Measurements from ENCODE around the gene DNAJC5. TPM values are rescaled to one million over a fixed set of nuclear protein-coding genes. Genes with fewer than 3 reads are reported as not detected.

DNAJC5 gene
- total and polyA plus RNA-seq, 9 donors = 11.1 to 32.8 (median 26.5) TPM

GRCh38 chr20:63932606-63933160 is 37.8 kb downstream of the DNAJC5 start:
- intact Hi-C loops (cut with DNase I) = no loop called here
- no peaks in the 10 kb centered on the region for H3K9me3 ChIP-seq
- 90 to 91% (median 90%) methylated on average over 17 of the region's 17 CpGs for WGBS, 3 donors
- no peak overlapping the region for H3K27ac ChIP-seq
- H3K36me3 ChIP-seq = no peaks in the 10 kb centered on the region
- no peaks in the 10 kb centered on the region for H3K4me1 ChIP-seq (ENCODE audit: insufficient read depth)
- H3K27me3 ChIP-seq = no peaks in the 10 kb centered on the region
- TF ChIP-seq CTCF (IDR thresholded peaks at IDR 0.05) (no peak), EP300 (IDR thresholded peaks at IDR 0.05) (no peak), POLR2A (IDR thresholded peaks at IDR 0.05) (no peak)
- H3K4me3 ChIP-seq = no peak overlapping the region
- no peak for DNase-seq

- Histone ChIP-seq H3K9me3 (no peaks in the 10 kb centered on the region), H3K27ac (no peak overlapping the region), H3K27me3 (no peaks in the 10 kb centered on the region), H3K4me3 (no peak overlapping the region), H3K4me1 (ENCODE audit: insufficient read depth) (no peaks in the 10 kb centered on the region), H3K36me3 (no peaks in the 10 kb centered on the region)
- no peak for DNase-seq
- intact Hi-C loops (cut with DNase I) = no loop called here
- 70 to 85% (median 75%) methylated on average over 5 of the region's 5 CpGs for WGBS, 3 donors
- TF ChIP-seq EP300 (IDR thresholded peaks at IDR 0.05) (no peak), POLR2A (IDR thresholded peaks at IDR 0.05) (no peak), CTCF (IDR thresholded peaks at IDR 0.05) (no peak)
Observed at GRCh38 chr20:63933646-63934045, 38.7 kb downstream of the DNAJC5 start.

- H3K36me3 ChIP-seq = no peaks in the 10 kb centered on the region
Observed at GRCh38 chr20:63934271-63935068, 39.5 kb downstream of the DNAJC5 start.

GRCh38 chr20:63935447-63935846 is 40.5 kb downstream of the DNAJC5 start:
- WGBS, 3 donors = 87 to 93% (median 91%) methylated on average over 9 of the region's 9 CpGs
- TF ChIP-seq EP300 (IDR thresholded peaks at IDR 0.05) (no peak), POLR2A (IDR thresholded peaks at IDR 0.05) (no peak), CTCF (IDR thresholded peaks at IDR 0.05) (no peak)
- no peaks in the 10 kb centered on the region for H3K4me1 ChIP-seq (ENCODE audit: insufficient read depth)
- intact Hi-C loops (cut with DNase I) = no loop called here
- no peaks in the 10 kb centered on the region for H3K36me3 ChIP-seq
- no peak for DNase-seq
- H3K27me3 ChIP-seq = no peaks in the 10 kb centered on the region
- no peaks in the 10 kb centered on the region for H3K9me3 ChIP-seq
- H3K27ac ChIP-seq = no peak overlapping the region
- H3K4me3 ChIP-seq = no peak overlapping the region

More at GRCh38 chr20:63934271-63935068, 39.5 kb downstream of the DNAJC5 start:
- Histone ChIP-seq H3K27me3 (no peaks in the 10 kb centered on the region), H3K4me1 (ENCODE audit: insufficient read depth) (no peaks in the 10 kb centered on the region), H3K9me3 (no peaks in the 10 kb centered on the region), H3K4me3 (no peak overlapping the region), H3K27ac (no peak overlapping the region)
- 80 to 84% (median 80%) methylated on average over 37 of the region's 37 CpGs for whole genome bisulfite sequencing, 3 donors
- DNase-seq = peak in 1 of 5 donors; percentile 17
- no peak for TF ChIP-seq EP300 (IDR thresholded peaks at IDR 0.05)
- TF ChIP-seq CTCF (IDR thresholded peaks at IDR 0.05) = no peak
- TF ChIP-seq POLR2A (IDR thresholded peaks at IDR 0.05) = no peak
- intact Hi-C loops (cut with DNase I) = no loop called here

Measured in ovary (tissue), 9 donors.